Central memory CD4-positive, alpha-beta T cell (primary cell): ENCODE results near the gene ERBB4.

Experiments used
- DNase-seq: peaks from one replicate; pipeline ENCODE4 v3.0.0; 2022

ERBB4 gene

GRCh38 chr2:211439011-211439410 lies 1099.6 kb downstream of the ERBB4 start:
- no peak for DNase-seq

GRCh38 chr2:211437396-211437795 lies 1101.2 kb downstream of the ERBB4 start:
- DNase-seq: no peak

- DNase-seq: no peak
Measured at GRCh38 chr2:211436182-211436581, 1102.4 kb downstream of the ERBB4 start.

- no peak for DNase-seq
Measured at GRCh38 chr2:211435331-211435730, 1103.3 kb downstream of the ERBB4 start.

- no peak for DNase-seq
Measured at GRCh38 chr2:211434773-211435172, 1103.8 kb downstream of the ERBB4 start.

GRCh38 chr2:211429256-211429920 lies 1109.2 kb downstream of the ERBB4 start:
- DNase-seq: no peak

- no peak for DNase-seq
Measured at GRCh38 chr2:211426240-211426639, 1112.4 kb downstream of the ERBB4 start.

GRCh38 chr2:211423018-211423417 lies 1115.6 kb downstream of the ERBB4 start:
- no peak for DNase-seq

- DNase-seq: no peak
Measured at GRCh38 chr2:211417544-211417943, 1121.1 kb downstream of the ERBB4 start.

GRCh38 chr2:211416373-211416772 lies 1122.2 kb downstream of the ERBB4 start:
- no peak for DNase-seq

- no peak for DNase-seq
Measured at GRCh38 chr2:211413746-211414145, 1124.9 kb downstream of the ERBB4 start.

- no peak for DNase-seq
Measured at GRCh38 chr2:211408483-211408891, 1130.1 kb downstream of the ERBB4 start.

GRCh38 chr2:211407076-211407475 lies 1131.5 kb downstream of the ERBB4 start:
- DNase-seq: no peak

GRCh38 chr2:211405036-211405435 lies 1133.6 kb downstream of the ERBB4 start:
- DNase-seq: no peak

- DNase-seq: no peak
Measured at GRCh38 chr2:211404098-211404497, 1134.5 kb downstream of the ERBB4 start.

GRCh38 chr2:211401328-211401727 lies 1137.3 kb downstream of the ERBB4 start:
- DNase-seq: no peak

GRCh38 chr2:211397764-211398163 lies 1140.8 kb downstream of the ERBB4 start:
- no peak for DNase-seq

- DNase-seq: no peak
Measured at GRCh38 chr2:211396815-211397214, 1141.8 kb downstream of the ERBB4 start.

- DNase-seq: no peak
Measured at GRCh38 chr2:211391189-211391567, 1147.4 kb downstream of the ERBB4 start.

- no peak for DNase-seq
Measured at GRCh38 chr2:211390536-211391188, 1147.9 kb downstream of the ERBB4 start.

- DNase-seq: no peak
Measured at GRCh38 chr2:211387734-211388133, 1150.9 kb downstream of the ERBB4 start.

GRCh38 chr2:211380041-211380440 lies 1158.6 kb downstream of the ERBB4 start:
- no peak for DNase-seq

- DNase-seq: no peak
Measured at GRCh38 chr2:211376410-211376809, 1162.2 kb downstream of the ERBB4 start.

- DNase-seq: no peak
Measured at GRCh38 chr2:211373203-211373602, 1165.4 kb downstream of the ERBB4 start.

- no peak for DNase-seq
Measured at GRCh38 chr2:211371465-211371864, 1167.1 kb downstream of the ERBB4 start.
